Measurements from ENCODE around the gene ASXL2.

- no peak for TF ChIP-seq CTCF (IDR thresholded peaks at IDR 0.05)
- TF ChIP-seq POLR2A (IDR thresholded peaks at IDR 0.05), result no peak
Observed at GRCh38 chr2:25744055-25744454, 134.2 kb downstream of the ASXL2 start.
